Gastrocnemius medialis (tissue), 4 donors: ENCODE measurements around the gene DBH. TPM values are rescaled to one million over a fixed set of nuclear protein-coding genes. Genes with fewer than 3 reads are reported as not detected.

Source experiments
- ATAC-seq, 2 donors: fragments of 150-250 bp; one replicate each; pipeline ENCODE4 v1.9.1; 2016
- DNase-seq, 2 donors: peaks; one replicate each; pipeline ENCODE4 v3.0.0-alpha.2; 2019
- H3K27ac ChIP-seq, 4 donors: fragments of 200-600 bp; sonication (generic); 1 replicate in 1 of 4; 2 replicates in 3 of 4; pipeline ENCODE4 v1.5.1; 2016 to 2018; ENCODE audit warnings: mild to moderate bottlenecking in 2 of 4, moderate library complexity in 1 of 4
- H3K27me3 ChIP-seq, 3 donors: fragments of 200-600 bp; sonication (generic) in 2 of 3; 1 replicate in 1 of 3; 2 replicates in 2 of 3; pipeline versions ENCODE4 v1.5.1 to v1.6.0; 2016 to 2019; ENCODE audit warnings: mild to moderate bottlenecking in 1 of 3, moderate library complexity in 1 of 3
- H3K36me3 ChIP-seq, 2 donors: fragments of 200-600 bp; sonication (generic) in 1 of 2; one replicate each; pipeline ENCODE4 v1.5.1; 2017 to 2018
- H3K4me1 ChIP-seq, 2 donors: fragments of 200-600 bp; sonication (generic) in 1 of 2; one replicate each; pipeline ENCODE4 v1.5.1; 2016 to 2017; ENCODE audit warnings: mild to moderate bottlenecking in 2 of 2
- H3K4me3 ChIP-seq, 4 donors: fragments of 200-600 bp; sonication (generic) in 3 of 4; 1 replicate in 1 of 4; 2 replicates in 3 of 4; pipeline ENCODE4 v1.5.1; 2016 to 2019; ENCODE audit warnings: mild to moderate bottlenecking in 2 of 4
- H3K9me3 ChIP-seq, 3 donors: fragments of 200-600 bp; sonication (generic) in 2 of 3; 1 replicate in 1 of 3; 2 replicates in 2 of 3; pipeline ENCODE4 v1.5.1; 2016 to 2019
- CTCF ChIP-seq, 5 experiments: fragments of 450-650 bp in 3 of 5; fragments of 200-600 bp in 2 of 5; sonication (generic) in 2 of 5; IDR thresholded peaks in 4 of 5; conservative IDR thresholded peaks in 1 of 5; 1 replicate in 4 of 5; 2 replicates in 1 of 5; pipeline ENCODE4 v1.5.1; 2016 to 2019; ENCODE audit warnings: antibody characterized with exemption in 5 of 5, mild to moderate bottlenecking in 3 of 5, moderate library complexity in 3 of 5
- POLR2A ChIP-seq, 2 donors: fragments of 450-650 bp; IDR thresholded peaks; one replicate each; pipeline ENCODE4 v1.6.1; 2017; ENCODE audit warnings: antibody characterized with exemption in 2 of 2, mild to moderate bottlenecking in 2 of 2, moderate library complexity in 2 of 2
- in situ Hi-C, 4 donors: fragments of 200-750 bp; cut with MboI; loops; one replicate each; pipeline versions ENCODE4 v1.15.0 to v1.8.0; 2017; ENCODE audit warnings: low sequenced_read_pairs in 4 of 4
- intact Hi-C: fragments of 100-400 bp; cut with DNase I; formaldehyde crosslinking; loops from one replicate; pipeline ENCODE4 v1.15.1; 2023; ENCODE audit warnings: low total_unique reads
- total RNA-seq, 4 donors: library from RNA; depleted of rRNA; stranded (reverse); fragments of >200 nt; gene quantifications; one replicate each; pipeline versions ENCODE4 v1.1.0 to v1.2.3, GENCODE V29; 2016

The DBH gene
- total RNA-seq, 4 donors from 2014 or later = not detected

GRCh38 chr9:133647765-133648469 lies 11.8 kb downstream of the DBH start:
- Histone ChIP-seq H3K36me3 (no peaks in the 10 kb centered on the region), H3K27ac (no peak overlapping the region), H3K4me3 (no peak overlapping the region), H3K4me1 (no peaks in the 10 kb centered on the region), H3K27me3 (peaks cover 12 to 19% (median 13%) of the 10 kb centered on the region in 3 donors), H3K9me3 (no peaks in the 10 kb centered on the region)
- intact Hi-C loops (no loop called here), in situ Hi-C loops (no loop called here)
- DNase-seq (no peak), ATAC-seq (no peak)
- TF ChIP-seq CTCF (IDR thresholded peaks at IDR 0.05 in 4 of 5, conservative IDR thresholded peaks at IDR 0.05 in 1 of 5) = no peak
- TF ChIP-seq POLR2A (IDR thresholded peaks at IDR 0.05) = no peak

- no peak for DNase-seq
- TF ChIP-seq POLR2A (IDR thresholded peaks at IDR 0.05) (no peak), CTCF (IDR thresholded peaks at IDR 0.05 in 4 of 5, conservative IDR thresholded peaks at IDR 0.05 in 1 of 5) (no peak)
- no peaks in the 10 kb centered on the region for H3K4me1 ChIP-seq
- no peak overlapping the region for H3K4me3 ChIP-seq
- intact Hi-C loops = no loop called here
- H3K27ac ChIP-seq = no peak overlapping the region
- no peak for ATAC-seq
- H3K27me3 ChIP-seq = peaks cover 13 to 19% (median 14%) of the 10 kb centered on the region in 3 donors
- H3K9me3 ChIP-seq = no peaks in the 10 kb centered on the region
- H3K36me3 ChIP-seq = no peaks in the 10 kb centered on the region
- in situ Hi-C loops = no loop called here
These were observed 13.0 kb downstream of the DBH start for GRCh38 chr9:133649194-133649593.

GRCh38 chr9:133650026-133650425 lies 13.9 kb downstream of the DBH start:
- ATAC-seq (no peak), DNase-seq (no peak)
- intact Hi-C loops (no loop called here), in situ Hi-C loops (no loop called here)
- Histone ChIP-seq H3K4me1 (no peaks in the 10 kb centered on the region), H3K9me3 (no peaks in the 10 kb centered on the region), H3K36me3 (no peaks in the 10 kb centered on the region), H3K27me3 (peaks cover 13 to 25% (median 19%) of the 10 kb centered on the region in 3 donors), H3K4me3 (no peak overlapping the region), H3K27ac (no peak overlapping the region)
- no peak for TF ChIP-seq CTCF (IDR thresholded peaks at IDR 0.05 in 4 of 5, conservative IDR thresholded peaks at IDR 0.05 in 1 of 5)

GRCh38 chr9:133653638-133654037 lies 17.5 kb downstream of the DBH start:
- ATAC-seq (no peak), DNase-seq (no peak)
- H3K4me3 ChIP-seq = no peak overlapping the region
- H3K4me1 ChIP-seq = peaks cover 0 to 5% of the 10 kb centered on the region in 2 donors
- intact Hi-C loops = no loop called here
- H3K27me3 ChIP-seq = peaks cover 23 to 50% (median 49%) of the 10 kb centered on the region in 3 donors
- no peaks in the 10 kb centered on the region for H3K9me3 ChIP-seq
- TF ChIP-seq CTCF (IDR thresholded peaks at IDR 0.05 in 4 of 5, conservative IDR thresholded peaks at IDR 0.05 in 1 of 5) (no peak), POLR2A (IDR thresholded peaks at IDR 0.05) (no peak)
- no peaks in the 10 kb centered on the region for H3K36me3 ChIP-seq
- H3K27ac ChIP-seq = no peak overlapping the region
- in situ Hi-C loops = no loop called here
